GM18526 (cell line): ENCODE results near the gene AP1G2.

Experiments used
- POLR2A ChIP-seq: IDR thresholded peaks from 3 replicates; pipeline ENCODE4 v1.6.1; 2011; ENCODE audit not compliant: insufficient read length; ENCODE audit errors: extremely low read depth

AP1G2 gene

GRCh38 chr14:23577004-23577681 is 9.6 kb upstream of the AP1G2 start:
- TF ChIP-seq POLR2A = no peak

GRCh38 chr14:23573384-23574015 is 5.9 kb upstream of the AP1G2 start:
- TF ChIP-seq POLR2A = no peak

DNA sequence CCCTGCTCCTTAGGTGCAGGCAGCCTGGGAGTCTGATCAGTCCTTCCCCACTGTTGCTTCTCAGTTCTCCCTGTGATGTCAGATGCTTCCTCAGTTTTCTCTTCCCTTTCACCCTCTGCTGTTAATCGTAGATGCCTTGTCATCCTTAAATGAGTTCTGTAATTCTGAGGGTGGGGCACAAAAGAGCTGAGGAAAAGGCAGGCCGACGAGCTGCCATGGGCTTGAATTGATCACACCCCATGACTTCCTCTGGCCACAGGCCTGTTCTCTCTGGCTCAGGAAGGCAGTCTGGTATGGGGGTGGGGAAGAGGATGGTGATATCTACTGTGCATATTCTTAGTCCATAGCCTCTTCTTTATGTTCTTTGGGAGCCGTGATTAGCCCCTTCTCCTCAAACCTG is 5.2 kb upstream of the AP1G2 start:
- TF ChIP-seq POLR2A = no peak

GRCh38 chr14:23572524-23572828 is 4.9 kb upstream of the AP1G2 start:
- no peak for TF ChIP-seq POLR2A

DNA sequence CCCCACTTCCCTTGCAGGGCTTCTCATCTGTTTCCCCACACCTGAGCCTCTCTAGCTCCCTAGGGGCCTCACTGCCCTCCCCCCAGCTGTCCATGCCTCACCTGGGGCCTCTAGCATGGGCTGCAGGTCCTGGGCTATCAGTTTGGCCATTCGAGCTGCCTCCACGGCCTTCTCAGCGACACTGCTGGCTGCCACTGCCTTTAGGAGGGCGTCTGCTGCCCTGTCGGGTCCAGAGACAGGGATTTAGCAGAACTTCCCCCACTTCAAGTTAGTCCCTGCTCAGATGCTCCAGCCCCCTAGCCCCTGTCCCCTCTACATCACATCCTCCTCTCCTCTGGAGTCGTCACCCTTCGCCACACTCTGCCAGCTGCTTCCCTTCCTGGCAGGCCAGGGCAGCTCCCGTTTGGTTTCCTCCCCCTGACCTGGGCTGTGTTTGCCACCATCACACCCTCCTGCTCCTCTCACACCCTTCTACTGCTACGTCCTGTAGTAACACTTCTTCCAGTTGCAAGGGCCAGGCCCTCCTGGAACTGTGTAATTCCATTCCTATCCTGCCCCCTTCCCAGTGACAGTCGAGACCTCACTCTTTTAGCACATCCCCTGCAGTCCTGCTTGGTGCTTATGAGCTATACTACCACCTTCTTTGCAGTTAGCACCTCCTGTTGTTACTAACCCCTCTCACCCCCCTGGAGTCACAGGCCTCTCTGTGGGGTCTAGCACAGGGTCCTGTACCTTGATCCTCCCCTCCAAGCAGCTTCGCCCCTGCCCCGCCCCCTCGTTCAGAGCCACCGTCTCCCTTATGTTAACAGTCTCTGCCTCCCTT is 4.3 kb upstream of the AP1G2 start:
- TF ChIP-seq POLR2A = no peak

- no peak for TF ChIP-seq POLR2A
These were observed 3.4 kb upstream of the AP1G2 start for GRCh38 chr14:23570806-23571483.

GRCh38 chr14:23569443-23570151 is 2.0 kb upstream of the AP1G2 start:
- no peak for TF ChIP-seq POLR2A

DNA sequence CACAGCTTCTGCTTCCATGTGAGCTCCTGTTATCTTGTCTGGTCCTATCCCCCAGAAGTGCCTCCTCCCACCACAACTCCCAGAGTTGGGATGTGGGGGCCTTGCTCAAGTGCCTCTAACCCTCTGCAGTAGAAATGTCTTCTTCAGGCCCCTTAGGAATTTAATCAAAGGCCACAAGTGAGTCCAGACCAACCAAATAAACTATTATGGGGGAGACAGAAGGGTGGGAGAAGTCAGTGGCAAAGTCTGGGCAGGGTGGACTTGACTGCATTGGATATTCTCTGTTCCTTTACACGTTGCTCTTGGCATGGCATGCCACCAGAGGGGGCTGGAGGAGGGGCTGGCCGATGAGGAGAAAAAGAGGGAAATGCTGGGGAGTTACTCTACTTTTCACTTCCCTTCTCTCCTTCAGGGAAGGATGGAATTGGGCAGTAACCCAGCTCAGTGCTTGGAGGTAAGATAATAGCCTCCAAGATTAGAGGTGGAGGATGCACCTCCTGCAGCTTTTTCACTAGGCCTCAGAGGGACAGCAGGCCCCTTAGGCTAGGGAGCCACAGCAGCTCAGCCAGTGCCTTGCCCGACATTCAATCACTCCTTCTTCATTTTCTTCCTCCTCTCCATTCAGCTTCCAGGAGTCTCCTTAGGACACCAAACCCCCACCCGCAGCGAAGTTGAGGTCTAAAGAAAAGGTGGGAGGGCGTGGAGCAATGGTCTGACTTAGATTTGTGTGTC is 1.2 kb upstream of the AP1G2 start:
- TF ChIP-seq POLR2A = no peak

GRCh38 chr14:23568021-23568599 is 519 bp upstream of the AP1G2 start:
- TF ChIP-seq POLR2A = no peak

DNA sequence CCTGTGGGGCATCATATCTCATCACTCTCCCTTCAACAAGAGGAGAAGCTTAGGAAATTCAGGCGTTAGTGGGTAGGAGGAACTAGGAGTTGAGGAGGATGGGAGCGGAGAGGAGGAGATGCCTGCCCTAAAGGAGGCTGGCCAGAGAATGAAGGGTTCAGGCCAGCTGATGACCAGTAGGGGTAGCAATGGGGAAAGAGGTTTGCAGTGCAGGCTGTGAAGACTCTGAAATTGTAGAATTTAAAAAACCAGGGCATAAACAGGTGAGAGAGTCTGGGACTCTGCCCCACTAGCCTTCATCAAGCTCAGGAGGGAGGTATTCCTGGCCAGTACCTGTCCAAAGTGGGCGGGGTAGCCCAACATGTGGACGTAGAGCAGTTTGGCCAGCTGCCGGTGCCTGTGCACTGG is 809 bp downstream of the AP1G2 start:
- no peak for TF ChIP-seq POLR2A

- TF ChIP-seq POLR2A = no peak
These were observed 1.3 kb downstream of the AP1G2 start for GRCh38 chr14:23566112-23566777.

DNA sequence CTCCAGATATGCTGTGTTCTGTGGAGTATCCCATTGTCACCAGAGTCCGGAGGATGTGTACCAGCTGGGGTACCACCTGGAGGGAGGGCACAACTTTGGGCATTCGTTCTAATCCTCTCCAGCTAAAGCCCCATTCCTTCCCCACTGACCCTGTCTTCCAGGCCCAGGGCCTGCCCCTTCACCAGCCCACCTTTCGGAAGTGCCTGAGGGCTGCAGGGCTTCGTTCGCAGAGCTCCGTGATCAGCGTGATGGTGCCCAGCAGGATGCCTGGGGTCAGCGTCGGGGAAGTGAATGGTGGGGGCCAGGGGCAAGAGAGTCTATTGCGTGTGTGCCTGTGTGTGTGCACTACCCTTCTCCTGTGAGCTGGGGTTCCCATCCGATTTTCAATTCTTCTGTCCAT is 2.0 kb downstream of the AP1G2 start:
- no peak for TF ChIP-seq POLR2A

DNA sequence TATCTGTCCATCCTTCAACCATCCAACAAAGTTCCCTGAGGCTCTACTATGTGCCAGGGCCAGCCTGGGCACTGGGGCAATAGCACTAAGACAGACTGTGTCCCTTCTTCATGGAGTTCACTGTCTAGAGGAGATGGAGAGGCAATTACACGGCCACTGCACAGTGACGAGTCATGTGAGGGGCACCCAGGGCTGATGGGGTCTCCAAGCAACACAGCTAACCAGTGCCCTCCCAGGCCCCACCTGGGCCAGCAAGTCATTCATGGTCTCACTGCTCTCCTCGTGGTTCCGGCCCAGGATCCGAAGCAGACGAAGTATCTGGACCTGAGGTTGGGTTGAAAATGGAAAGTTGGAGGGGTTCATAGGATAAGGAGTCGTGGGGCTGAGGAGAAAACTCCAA is 2.7 kb downstream of the AP1G2 start:
- TF ChIP-seq POLR2A = no peak
